ENCODE measurements around the gene RIC3. TPM values are rescaled to one million over a fixed set of nuclear protein-coding genes. Genes with fewer than 3 reads are reported as not detected.

Gene RIC3
- 1.8 to 3.7 TPM (median 2.9 TPM) in 5 replicates for total RNA-seq (2022; extraction: Qiagen RNA extraction; ENCODE audit: low read depth)

GRCh38 chr11:8168485-8169257, at the start of gene RIC3:
TSS of gene RIC3 (minus strand) at chr11:8169025. CDS start at chr11:8168989, 36 bp downstream.

GRCh38 chr11:8080674-8081590, 87.9 kb downstream of the RIC3 start, which contains the start of gene TUB:
TSS of gene TUB (plus strand) at chr11:8081211. CDS start at chr11:8081511, 300 bp downstream.

Other genes with a start within 250 kb of the RIC3 start
- gene OR10A6, start 237.8 kb downstream of the RIC3 start, total RNA-seq (2022; extraction: Qiagen RNA extraction; ENCODE audit: low read depth): not detected in 5 replicates
- not detected in 5 replicates for gene OR10A3, start 227.3 kb downstream of the RIC3 start, total RNA-seq (2022; extraction: Qiagen RNA extraction; ENCODE audit: low read depth)
- gene NLRP10, start 203.6 kb downstream of the RIC3 start, total RNA-seq (2022; extraction: Qiagen RNA extraction; ENCODE audit: low read depth): not detected in 5 replicates
- 256 to 335 TPM (median 326 TPM) in 5 replicates for gene EIF3F, start 181.7 kb downstream of the RIC3 start, total RNA-seq (2022; extraction: Qiagen RNA extraction; ENCODE audit: low read depth)
- 5.1 to 7.9 TPM (median 7.5 TPM) in 5 replicates for gene TUB, start 87.8 kb downstream of the RIC3 start, total RNA-seq (2022; extraction: Qiagen RNA extraction; ENCODE audit: low read depth)
- gene LMO1, start 94.9 kb upstream of the RIC3 start, total RNA-seq (2022; extraction: Qiagen RNA extraction; ENCODE audit: low read depth): 1.8 to 4.1 TPM (median 2.7 TPM) in 5 replicates